CD4-positive, alpha-beta memory T cell (primary cell): Measurements from ENCODE around the gene MEGF11. TPM values are rescaled to one million over a fixed set of nuclear protein-coding genes. Genes with fewer than 3 reads are reported as not detected.
A peak's percentile ranks its signal among the peaks of the same experiment; 100 is the strongest.

Source experiments
- CTCF ChIA-PET: fragments of 350-600 bp; sonication (Branson Sonifier 250); formaldehyde crosslinking; loops from one replicate; lab custom pipeline; 2021; ENCODE audit warnings: inconsistent platforms; ENCODE audit not compliant: partially characterized antibody; lab: Charles Lee
- POLR2A ChIA-PET: fragments of 350-600 bp; sonication (Branson Sonifier 250); formaldehyde crosslinking; loops from one replicate; lab custom pipeline; 2021; ENCODE audit not compliant: partially characterized antibody; lab: Charles Lee
- DNase-seq, 5 donors: peaks; one replicate each; pipeline versions ENCODE4 v3.0.0 to v3.0.0-alpha.2; 2020 to 2022; ENCODE audit warnings: mixed read lengths in 1 of 5
- H3K27ac ChIP-seq: one replicate; pipeline ENCODE4 v1.7.0; 2013; ENCODE audit warnings: low read depth, low read length
- H3K27me3 ChIP-seq: 2 replicates; pipeline ENCODE4 v1.7.0; 2013; ENCODE audit warnings: mild to moderate bottlenecking, low read length, moderate library complexity; ENCODE audit not compliant: insufficient read depth
- H3K36me3 ChIP-seq: 2 replicates; pipeline ENCODE4 v1.7.0; 2013; ENCODE audit warnings: mild to moderate bottlenecking, low read length, moderate library complexity; ENCODE audit not compliant: insufficient read depth
- H3K4me1 ChIP-seq: 2 replicates; pipeline ENCODE4 v1.7.0; 2013; ENCODE audit warnings: mild to moderate bottlenecking, low read length, moderate library complexity; ENCODE audit not compliant: insufficient read depth
- H3K4me3 ChIP-seq, 2 donors: one replicate each; pipeline ENCODE4 v1.7.0; 2013; ENCODE audit warnings: low read length in 2 of 2, mild to moderate bottlenecking in 1 of 2
- H3K9me3 ChIP-seq, 2 donors: one replicate each; pipeline ENCODE4 v1.7.0; 2013; ENCODE audit warnings: low read length in 2 of 2, control low read depth in 1 of 2; ENCODE audit not compliant: control insufficient read depth in 1 of 2
- H3K27ac Mint-ChIP-seq, 7 donors: one replicate each; pipeline ENCODE4 v1.8.0; 2020 to 2021; ENCODE audit warnings: mixed read lengths in 7 of 7, mild to moderate bottlenecking in 6 of 7, inconsistent platforms in 3 of 7, moderate library complexity in 3 of 7
- H3K27me3 Mint-ChIP-seq, 2 donors: one replicate each; pipeline ENCODE4 v1.8.0; 2020 to 2021; ENCODE audit warnings: mixed read lengths in 2 of 2
- H3K36me3 Mint-ChIP-seq, 2 donors: one replicate each; pipeline ENCODE4 v1.8.0; 2020 to 2021; ENCODE audit warnings: mixed read lengths in 2 of 2, inconsistent platforms in 1 of 2, mild to moderate bottlenecking in 1 of 2
- H3K4me1 Mint-ChIP-seq, 4 donors: one replicate each; pipeline ENCODE4 v1.8.0; 2020 to 2021; ENCODE audit warnings: mixed read lengths in 4 of 4, mild to moderate bottlenecking in 1 of 4
- H3K4me3 Mint-ChIP-seq, 8 donors: one replicate each; pipeline ENCODE4 v1.8.0; 2020 to 2021; ENCODE audit warnings: mixed read lengths in 8 of 8, mild to moderate bottlenecking in 7 of 8, moderate library complexity in 6 of 8, inconsistent platforms in 3 of 8
- H3K9me3 Mint-ChIP-seq, 8 donors: one replicate each; pipeline ENCODE4 v1.8.0; 2020 to 2021; ENCODE audit warnings: mixed read lengths in 8 of 8, mild to moderate bottlenecking in 5 of 8, inconsistent platforms in 3 of 8, moderate library complexity in 1 of 8
- intact Hi-C: fragments of 100-400 bp; cut with micrococcal nuclease; formaldehyde crosslinking; loops from one replicate; pipeline ENCODE4 v1.15.1; 2023
- polyA plus RNA-seq, 2 donors: library from polyadenylated mRNA; unstranded; fragments of 300-500 nt; fragmentation: Illumina TruSeq; gene quantifications; one replicate each; pipeline ENCODE4 v1.2.3, GENCODE V29; 2021
- total RNA-seq, 2 experiments: library from RNA; stranded (reverse); gene quantifications; one replicate each; pipeline ENCODE4 v1.2.3, GENCODE V29; 2021

Gene MEGF11
- total and polyA plus RNA-seq, 4 experiments from 2014 or later, result 0.69 TPM; not detected in 3

- POLR2A ChIA-PET, result no interaction called here
- no peak overlapping the region for H3K4me3 ChIP-seq
- DNase-seq, result no peak
- H3K27ac ChIP-seq, result no peak overlapping the region
- Mint-ChIP-seq H3K27ac (no peak overlapping the region), H3K9me3 (peaks cover 0 to 2% (median 0%) of the 10 kb centered on the region in 8 donors), H3K36me3 (no peaks in the 10 kb centered on the region), H3K27me3 (peaks cover 5 to 8% of the 10 kb centered on the region in 2 donors), H3K4me3 (no peak overlapping the region), H3K4me1 (no peaks in the 10 kb centered on the region)
- H3K27me3 ChIP-seq, result peaks cover 7% of the 10 kb centered on the region
- CTCF ChIA-PET, result interaction anchor here (0.7 kb wide), 1 partner anchor 92 kb away, joined by 3 read pairs; no protein-coding TSS in a partner anchor
- no peaks in the 10 kb centered on the region for H3K9me3 ChIP-seq
- H3K4me1 ChIP-seq, result no peaks in the 10 kb centered on the region
- intact Hi-C loops, result no loop called here
- H3K36me3 ChIP-seq, result no peaks in the 10 kb centered on the region
Observed at GRCh38 chr15:66071160-66071920, 182.2 kb downstream of the MEGF11 start.

DNA sequence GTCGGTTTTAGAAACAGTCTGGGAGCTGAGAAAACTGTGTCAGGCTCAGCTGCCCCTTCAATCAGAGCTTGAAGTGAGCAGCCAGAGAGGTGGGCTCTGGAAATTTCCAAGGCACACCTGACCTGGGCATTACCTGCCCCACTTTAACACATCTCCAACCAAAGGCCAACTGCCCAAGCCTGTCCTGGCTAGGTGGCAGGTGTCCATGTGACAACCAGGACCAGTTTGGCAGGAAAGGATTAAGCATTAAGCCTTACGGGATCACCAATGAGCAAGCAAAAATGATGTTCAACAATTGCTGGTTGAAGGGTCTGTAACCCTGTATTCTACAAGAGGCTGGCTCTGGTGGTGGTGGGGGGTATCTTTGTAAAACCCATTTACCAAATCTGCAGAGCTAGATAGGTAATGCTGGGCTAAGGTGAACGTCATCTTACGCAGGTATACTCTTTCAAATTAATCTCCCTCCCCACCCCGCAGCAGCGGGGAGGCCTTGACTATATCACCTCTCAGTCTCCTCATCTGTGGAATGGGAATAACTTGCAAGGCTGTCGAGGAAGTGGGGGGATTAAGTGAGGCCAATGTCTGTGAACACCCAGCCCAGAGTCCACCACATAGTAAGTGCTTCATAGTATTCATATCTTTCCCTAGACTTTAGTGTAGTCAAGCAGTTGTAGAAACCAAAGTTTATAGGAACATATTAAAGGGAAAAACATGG is 183.2 kb downstream of the MEGF11 start:
- H3K4me1 ChIP-seq, result no peaks in the 10 kb centered on the region
- H3K9me3 ChIP-seq, result no peaks in the 10 kb centered on the region
- H3K9me3 Mint-ChIP-seq, result peaks cover 0 to 2% (median 0%) of the 10 kb centered on the region in 8 donors
- CTCF ChIA-PET, result interaction anchor here (0.7 kb wide), 1 partner anchor 91 kb away, joined by 3 read pairs; no protein-coding TSS in a partner anchor
- peaks cover 7% of the 10 kb centered on the region for H3K27me3 ChIP-seq
- POLR2A ChIA-PET, result no interaction called here
- H3K36me3 Mint-ChIP-seq, result no peaks in the 10 kb centered on the region
- H3K4me3 Mint-ChIP-seq, result no peak overlapping the region
- H3K27ac Mint-ChIP-seq, result no peak overlapping the region
- no peaks in the 10 kb centered on the region for H3K36me3 ChIP-seq
- no peak for DNase-seq
- intact Hi-C loops, result no loop called here
- no peak overlapping the region for H3K4me3 ChIP-seq
- peaks cover 1 to 2% of the 10 kb centered on the region in 2 donors for H3K27me3 Mint-ChIP-seq
- no peaks in the 10 kb centered on the region for H3K4me1 Mint-ChIP-seq
- no peak overlapping the region for H3K27ac ChIP-seq

GRCh38 chr15:66069751-66070150 is 183.8 kb downstream of the MEGF11 start:
- H3K36me3 Mint-ChIP-seq, result no peaks in the 10 kb centered on the region
- H3K4me3 Mint-ChIP-seq, result no peak overlapping the region
- H3K4me1 ChIP-seq, result no peaks in the 10 kb centered on the region
- H3K27me3 ChIP-seq, result peaks cover 7% of the 10 kb centered on the region
- POLR2A ChIA-PET, result no interaction called here
- peaks cover 0 to 2% (median 0%) of the 10 kb centered on the region in 8 donors for H3K9me3 Mint-ChIP-seq
- peak overlapping the region in 1 of 7 donors; percentile 16 for H3K27ac Mint-ChIP-seq
- H3K4me1 Mint-ChIP-seq, result no peaks in the 10 kb centered on the region
- no peak for DNase-seq
- CTCF ChIA-PET, result no interaction called here
- no peaks in the 10 kb centered on the region for H3K9me3 ChIP-seq
- peaks cover 1% of the 10 kb centered on the region in 2 donors for H3K27me3 Mint-ChIP-seq
- no peaks in the 10 kb centered on the region for H3K36me3 ChIP-seq
- H3K27ac ChIP-seq, result no peak overlapping the region
- intact Hi-C loops, result no loop called here
- H3K4me3 ChIP-seq, result no peak overlapping the region

DNA sequence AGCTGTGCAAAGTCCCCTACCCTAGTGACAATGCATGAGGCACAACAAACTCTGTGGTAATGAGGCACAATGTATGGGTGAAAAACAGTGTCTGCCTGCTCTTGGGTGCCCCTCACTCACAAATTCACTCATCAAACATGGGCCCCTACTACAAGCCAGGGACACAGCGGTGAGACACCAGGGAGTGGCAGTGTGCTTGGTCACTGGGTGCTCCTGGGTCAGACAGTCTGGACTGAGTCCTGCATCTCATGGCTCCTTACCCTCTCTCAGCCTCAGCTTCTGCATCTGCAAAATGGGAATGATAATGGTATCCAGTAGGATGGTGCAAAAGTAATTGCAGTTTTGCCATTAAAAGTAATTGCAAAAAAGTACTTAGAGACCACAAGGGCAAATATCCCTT is 184.7 kb downstream of the MEGF11 start:
- Histone ChIP-seq H3K9me3 (no peaks in the 10 kb centered on the region), H3K4me1 (no peaks in the 10 kb centered on the region), H3K27me3 (peaks cover 5% of the 10 kb centered on the region), H3K27ac (no peak overlapping the region), H3K36me3 (no peaks in the 10 kb centered on the region), H3K4me3 (no peak overlapping the region)
- Mint-ChIP-seq H3K4me1 (no peaks in the 10 kb centered on the region), H3K36me3 (no peaks in the 10 kb centered on the region), H3K27ac (no peak overlapping the region), H3K27me3 (peaks cover 1% of the 10 kb centered on the region in 2 donors), H3K4me3 (no peak overlapping the region), H3K9me3 (peaks cover 0 to 2% (median 0%) of the 10 kb centered on the region in 8 donors)
- DNase-seq, result no peak
- ChIA-PET CTCF (no interaction called here), POLR2A (no interaction called here)
- intact Hi-C loops, result no loop called here

DNA sequence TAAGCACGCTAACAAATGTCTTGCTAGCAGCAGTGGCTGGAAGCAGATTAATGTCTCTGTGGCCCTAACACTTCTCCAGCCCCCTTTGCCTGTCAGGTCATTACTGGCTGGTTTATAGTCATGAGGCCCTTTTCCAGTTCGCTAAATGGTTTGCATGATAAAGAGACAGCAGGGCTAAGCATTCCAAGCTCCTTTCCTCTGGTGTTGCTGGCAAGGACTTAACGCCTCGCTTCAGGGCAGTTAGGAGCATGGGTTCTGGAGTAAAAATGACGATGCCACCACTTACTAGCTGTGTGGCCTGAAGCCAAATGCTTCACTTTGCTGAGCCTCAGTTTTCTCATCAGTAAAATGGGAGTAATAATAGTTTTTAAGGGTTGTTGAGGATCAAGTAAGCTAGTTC is 185.9 kb downstream of the MEGF11 start:
- peaks cover 0 to under 1% of the 10 kb centered on the region in 2 donors for H3K27me3 Mint-ChIP-seq
- H3K4me3 Mint-ChIP-seq, result no peak overlapping the region
- Histone ChIP-seq H3K36me3 (no peaks in the 10 kb centered on the region), H3K4me1 (no peaks in the 10 kb centered on the region), H3K27me3 (no peaks in the 10 kb centered on the region), H3K27ac (no peak overlapping the region), H3K4me3 (no peak overlapping the region), H3K9me3 (no peaks in the 10 kb centered on the region)
- intact Hi-C loops, result no loop called here
- H3K9me3 Mint-ChIP-seq, result peaks cover 0 to 2% (median 0%) of the 10 kb centered on the region in 8 donors
- ChIA-PET CTCF (no interaction called here), POLR2A (no interaction called here)
- no peak overlapping the region for H3K27ac Mint-ChIP-seq
- H3K36me3 Mint-ChIP-seq, result no peaks in the 10 kb centered on the region
- no peak for DNase-seq
- no peaks in the 10 kb centered on the region for H3K4me1 Mint-ChIP-seq

DNA sequence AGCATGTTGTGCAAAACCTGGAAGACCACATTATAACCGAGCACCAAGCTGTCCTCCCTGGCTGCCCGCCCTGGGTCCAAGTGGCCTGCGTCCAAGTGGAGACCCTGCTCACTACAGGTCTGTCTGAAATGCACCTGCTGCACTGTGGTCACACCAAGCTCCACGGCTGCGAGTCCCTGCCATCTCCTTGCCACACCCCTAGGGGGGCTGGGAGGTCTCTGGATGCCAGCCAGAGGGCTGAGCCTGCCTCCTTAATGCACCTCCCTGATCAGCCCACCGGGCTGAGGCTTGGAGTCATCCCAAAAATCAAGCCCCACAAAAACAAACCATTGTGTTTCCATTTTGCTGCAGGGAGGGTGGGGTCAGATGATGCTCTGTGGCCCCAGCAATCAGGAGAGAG is 187.1 kb downstream of the MEGF11 start:
- Mint-ChIP-seq H3K9me3 (peaks cover 0 to 4% (median 0%) of the 10 kb centered on the region in 8 donors), H3K36me3 (no peaks in the 10 kb centered on the region), H3K4me1 (no peaks in the 10 kb centered on the region), H3K27ac (no peak overlapping the region), H3K4me3 (no peak overlapping the region), H3K27me3 (peaks cover 0 to 2% of the 10 kb centered on the region in 2 donors)
- H3K4me3 ChIP-seq, result no peak overlapping the region
- no peaks in the 10 kb centered on the region for H3K27me3 ChIP-seq
- no peaks in the 10 kb centered on the region for H3K36me3 ChIP-seq
- intact Hi-C loops, result no loop called here
- DNase-seq, result no peak
- no peak overlapping the region for H3K27ac ChIP-seq
- H3K9me3 ChIP-seq, result no peaks in the 10 kb centered on the region
- POLR2A ChIA-PET, result no interaction called here
- CTCF ChIA-PET, result no interaction called here
- no peaks in the 10 kb centered on the region for H3K4me1 ChIP-seq

- no peak overlapping the region for H3K4me3 Mint-ChIP-seq
- peaks cover 0 to 2% of the 10 kb centered on the region in 2 donors for H3K27me3 Mint-ChIP-seq
- POLR2A ChIA-PET, result no interaction called here
- H3K9me3 Mint-ChIP-seq, result peaks cover 0 to 4% (median 0%) of the 10 kb centered on the region in 8 donors
- no peaks in the 10 kb centered on the region for H3K36me3 Mint-ChIP-seq
- no peaks in the 10 kb centered on the region for H3K4me1 ChIP-seq
- no peaks in the 10 kb centered on the region for H3K36me3 ChIP-seq
- H3K9me3 ChIP-seq, result no peaks in the 10 kb centered on the region
- no peak for DNase-seq
- H3K27me3 ChIP-seq, result no peaks in the 10 kb centered on the region
- no peaks in the 10 kb centered on the region for H3K4me1 Mint-ChIP-seq
- H3K27ac ChIP-seq, result no peak overlapping the region
- CTCF ChIA-PET, result no interaction called here
- no peak overlapping the region for H3K4me3 ChIP-seq
- no peak overlapping the region for H3K27ac Mint-ChIP-seq
- intact Hi-C loops, result no loop called here
Observed at GRCh38 chr15:66066005-66066404, 187.5 kb downstream of the MEGF11 start.
